Fibroblast of skin of left quadriceps (primary cell): ENCODE results near the gene GBP7.
"Not testable (repeated sequence)": the region's sequence is repeated elsewhere in the genome, so short reads cannot be mapped to it uniquely, and the experiment has no call there.

Experiments
- DNase-seq, 2 experiments: peaks; one replicate each; pipeline ENCODE4 v3.0.0-alpha.2; 2013; ENCODE audit warnings: low read depth in 2 of 2

Gene GBP7, protein sequence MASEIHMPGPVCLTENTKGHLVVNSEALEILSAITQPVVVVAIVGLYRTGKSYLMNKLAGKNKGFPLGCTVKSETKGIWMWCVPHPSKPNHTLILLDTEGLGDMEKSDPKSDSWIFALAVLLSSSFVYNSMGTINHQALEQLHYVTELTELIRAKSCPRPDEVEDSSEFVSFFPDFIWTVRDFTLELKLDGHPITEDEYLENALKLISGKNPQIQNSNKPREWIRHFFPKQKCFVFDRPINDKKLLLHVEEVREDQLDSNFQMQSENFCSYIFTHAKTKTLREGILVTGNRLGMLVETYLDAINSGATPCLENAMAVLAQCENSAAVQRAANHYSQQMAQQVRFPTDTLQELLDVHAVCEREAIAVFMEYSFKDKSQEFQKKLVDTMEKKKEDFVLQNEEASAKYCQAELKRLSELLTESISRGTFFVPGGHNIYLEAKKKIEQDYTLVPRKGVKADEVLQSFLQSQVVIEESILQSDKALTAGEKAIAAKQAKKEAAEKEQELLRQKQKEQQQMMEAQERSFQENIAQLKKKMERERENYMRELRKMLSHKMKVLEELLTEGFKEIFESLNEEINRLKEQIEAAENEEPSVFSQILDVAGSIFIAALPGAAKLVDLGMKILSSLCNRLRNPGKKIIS

GRCh38 chr1:89175601-89176256, at the start of gene GBP7:
TSS of gene GBP7 (minus strand) at chr1:89176003. CDS start at chr1:89171935, 4,068 bp downstream.
- no peak for DNase-seq

DNA sequence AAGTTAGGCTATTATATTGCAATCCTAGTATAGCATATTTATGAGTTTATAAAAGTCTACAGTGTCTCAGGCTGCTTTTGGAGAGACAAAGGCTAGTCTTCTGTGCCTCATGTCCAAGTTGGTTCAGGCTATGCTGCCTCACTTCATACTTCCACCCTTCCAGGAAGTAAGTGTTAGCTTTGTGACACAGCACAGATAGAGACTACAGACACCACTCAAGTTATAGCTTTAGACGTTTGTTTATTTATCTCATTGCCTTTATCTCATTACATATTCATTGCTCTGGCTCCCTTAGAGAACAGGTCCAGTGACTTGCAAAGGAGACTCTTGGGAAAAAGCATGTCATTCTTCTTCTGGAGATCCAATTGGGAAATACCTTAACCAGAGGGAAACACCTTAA, 45.5 kb upstream of the GBP7 start:
- no peak for DNase-seq

GRCh38 chr1:89219851-89220250, 44.0 kb upstream of the GBP7 start:
- DNase-seq: not testable (repeated sequence)

- not testable (repeated sequence) for DNase-seq
Observed at GRCh38 chr1:89218941-89219340, 43.1 kb upstream of the GBP7 start.

DNA sequence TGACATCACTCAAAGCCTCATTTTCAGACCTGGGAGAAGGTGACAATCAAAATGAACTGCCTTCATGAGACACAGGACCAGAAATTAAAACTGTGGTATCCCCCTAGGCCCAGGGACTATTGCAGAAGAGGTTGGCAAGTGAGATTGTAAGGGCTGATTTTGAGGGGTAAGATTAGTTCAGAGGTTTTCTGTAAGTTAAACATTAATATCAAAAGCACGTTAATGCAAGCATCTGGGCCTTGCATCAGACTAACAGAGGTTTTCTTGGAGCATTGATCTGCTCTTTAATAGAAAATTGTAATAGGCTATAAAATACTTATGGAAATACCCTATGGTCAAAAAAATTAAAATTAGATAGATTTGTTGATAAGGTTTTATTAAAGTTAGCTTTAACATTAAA, 37.5 kb upstream of the GBP7 start:
- DNase-seq: no peak

- no peak for DNase-seq
Observed at GRCh38 chr1:89211035-89211634, 35.3 kb upstream of the GBP7 start.

- no peak for DNase-seq
Observed at GRCh38 chr1:89206373-89206772, 30.6 kb upstream of the GBP7 start.

- peak; percentile 40 to 43 for DNase-seq
Observed at GRCh38 chr1:89203166-89203565, 27.4 kb upstream of the GBP7 start.

GRCh38 chr1:89201106-89201794, 25.4 kb upstream of the GBP7 start:
- DNase-seq: no peak

- DNase-seq: peak; percentile 29 to 34
Observed at GRCh38 chr1:89200663-89201062, 24.9 kb upstream of the GBP7 start.

DNA sequence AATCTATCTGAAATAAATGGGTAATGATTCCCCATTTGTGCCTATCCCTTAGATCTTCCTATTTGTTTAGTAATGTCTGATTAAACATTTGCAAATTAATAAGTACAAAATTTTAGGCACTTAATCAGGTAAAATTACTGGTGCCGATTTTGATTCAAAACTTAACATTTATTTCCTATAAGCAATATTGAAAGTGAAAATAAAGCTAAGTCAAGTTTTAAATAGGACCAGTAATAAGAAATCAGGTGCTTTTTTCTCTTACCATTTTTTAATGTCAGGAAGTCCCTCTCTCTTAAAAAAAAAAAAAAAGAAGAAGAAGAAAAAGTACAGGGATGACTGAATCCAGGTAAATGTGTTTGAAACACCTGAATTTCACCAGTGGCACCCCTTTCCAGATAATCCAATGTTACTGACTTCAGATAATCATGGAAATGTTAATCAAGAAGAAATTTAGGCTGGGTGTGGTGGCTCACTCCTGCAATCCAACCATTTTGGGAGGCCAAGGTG, 23.8 kb upstream of the GBP7 start:
- no peak for DNase-seq

DNA sequence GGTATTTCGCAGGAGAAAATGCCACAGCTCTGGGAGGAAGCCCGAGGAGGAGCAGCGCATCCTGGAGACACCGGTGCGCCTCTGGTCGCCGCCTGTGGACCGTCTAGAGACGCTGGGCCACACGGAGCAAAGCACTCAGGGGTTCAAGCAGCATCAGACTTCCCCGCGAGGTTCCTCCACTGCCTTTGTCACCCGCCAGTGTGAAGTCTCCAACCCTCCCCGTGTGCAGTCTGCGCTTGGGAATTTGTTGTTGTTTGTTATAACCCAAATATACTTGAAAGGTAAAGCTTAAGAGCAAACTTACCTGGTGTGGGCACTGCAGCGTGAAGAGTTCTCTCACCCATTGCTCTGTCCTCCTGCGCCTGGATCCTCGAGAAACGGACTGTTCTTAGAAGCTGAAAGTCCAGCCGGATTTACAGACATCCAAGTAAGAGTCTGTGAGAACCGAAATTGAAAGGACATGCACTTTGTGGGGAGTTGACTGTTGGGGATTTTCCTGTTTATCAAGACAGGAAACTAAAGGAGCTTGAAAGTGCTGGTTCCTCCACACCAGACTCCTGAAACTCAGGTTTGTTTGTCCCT, 22.8 kb upstream of the GBP7 start, which contains the start of gene GBP4:
TSS of gene GBP4 (minus strand) at position 452 of the 582 bp plus-strand sequence. CDS start at position 344, 108 bp downstream.
- DNase-seq: no peak

DNA sequence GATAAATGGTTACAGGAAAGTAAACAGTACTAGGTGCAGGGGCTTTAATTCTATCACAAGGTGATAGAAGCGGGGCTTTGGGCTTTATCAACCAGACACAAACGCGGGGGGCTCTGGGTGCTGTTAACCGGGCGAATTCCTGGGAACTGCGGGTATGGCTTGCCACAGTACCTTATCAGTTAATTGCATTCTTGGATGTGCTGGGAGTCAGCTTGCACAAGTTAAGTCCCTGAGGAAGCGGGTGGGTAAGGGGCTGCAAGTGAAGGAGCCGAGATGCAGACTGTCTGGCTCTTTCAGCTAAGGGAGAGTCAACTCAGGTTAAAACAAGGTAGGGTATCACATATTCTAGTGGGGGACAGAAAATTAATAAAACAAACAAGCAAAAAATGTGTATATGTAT, 22.3 kb upstream of the GBP7 start:
- no peak for DNase-seq

- no peak for DNase-seq
Observed at GRCh38 chr1:89195476-89195875, 19.7 kb upstream of the GBP7 start.

GRCh38 chr1:89191314-89191713, 15.5 kb upstream of the GBP7 start:
- no peak for DNase-seq

DNA sequence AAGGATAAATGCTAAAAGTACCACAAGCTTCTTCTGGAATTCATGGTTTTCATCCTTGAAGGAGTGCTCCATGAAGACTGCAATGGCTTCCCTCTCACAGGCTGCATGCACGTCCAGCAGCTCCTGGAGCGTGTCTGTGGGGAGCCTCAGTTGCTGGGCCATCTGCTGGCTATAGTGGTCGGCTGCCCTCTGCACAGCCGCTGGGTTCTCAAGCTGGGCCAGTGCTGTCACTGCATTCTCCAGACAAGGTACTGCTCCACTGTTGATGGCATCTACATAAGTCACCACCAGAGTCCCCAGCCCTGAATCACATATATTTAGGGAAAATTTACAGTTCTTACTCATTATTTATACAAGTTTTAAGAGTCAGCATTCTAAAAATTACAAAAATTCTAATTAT, 14.2 kb upstream of the GBP7 start:
- no peak for DNase-seq

- DNase-seq: no peak
Observed at GRCh38 chr1:89179343-89179742, 3.5 kb upstream of the GBP7 start.

DNA sequence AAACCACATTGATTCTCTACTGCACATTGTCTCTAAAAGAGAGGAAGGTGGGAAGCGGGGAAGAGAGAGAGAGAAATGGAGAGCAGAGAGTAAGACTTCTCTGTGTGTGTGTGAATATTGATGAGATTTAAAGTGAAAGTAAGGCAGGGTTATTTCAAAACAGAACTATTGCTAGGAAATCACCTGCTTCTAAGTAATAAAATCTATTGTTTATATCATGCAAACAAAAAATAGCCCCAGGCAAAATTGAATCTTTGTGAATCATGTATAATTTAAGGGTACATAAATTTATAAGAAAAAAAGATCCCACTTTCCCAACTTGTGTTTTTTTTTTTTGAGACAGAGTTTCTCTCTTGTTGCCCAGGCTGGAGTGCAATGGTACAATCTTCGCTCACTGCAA, 1.2 kb upstream of the GBP7 start:
- DNase-seq: no peak

- no peak for DNase-seq
Observed at GRCh38 chr1:89174491-89174890, 1.3 kb downstream of the GBP7 start.

- DNase-seq: no peak
Observed at GRCh38 chr1:89172468-89173143, 3.2 kb downstream of the GBP7 start.

DNA sequence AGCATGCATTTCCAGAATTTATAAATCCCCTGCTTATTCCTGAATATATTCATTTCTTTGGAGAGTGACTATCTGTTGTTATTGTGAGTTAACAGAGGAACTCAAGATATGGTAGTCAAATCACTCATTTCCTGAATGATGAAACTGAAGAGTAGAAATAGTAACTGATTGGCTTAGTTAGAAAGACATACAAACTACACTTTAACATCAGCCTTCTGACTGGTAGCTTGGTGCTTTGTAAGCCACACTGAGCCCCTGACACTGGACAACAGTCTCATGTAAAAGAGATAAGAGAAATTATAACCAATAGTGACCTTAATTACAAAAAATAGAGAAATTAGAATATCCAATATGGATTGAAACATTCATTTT, 4.8 kb downstream of the GBP7 start:
- no peak for DNase-seq
